K562 (cell line): ENCODE results near the gene OPCML. TPM values are rescaled to one million over a fixed set of nuclear protein-coding genes. Genes with fewer than 3 reads are reported as not detected.

Experiments used
- BCOR ChIP-seq: fragments of 450-650 bp; IDR thresholded peaks from 2 replicates; pipeline ENCODE4 v1.6.1; 2016
- ELF1 ChIP-seq: fragments of 200-800 bp; sonication (Bioruptor generic); IDR thresholded peaks from 2 replicates; pipeline ENCODE4 v1.6.1; 2016; ENCODE audit warnings: missing genetic modification characterization, missing compliant biosample characterization
- NCOA1 ChIP-seq: fragments of 450-650 bp; IDR thresholded peaks from 2 replicates; pipeline ENCODE4 v1.6.1; 2016; ENCODE audit warnings: low read depth
- SMAD1 ChIP-seq: fragments of 150-350 bp; IDR thresholded peaks from 2 replicates; pipeline ENCODE4 v1.6.1; 2014; ENCODE audit warnings: low read length, low read depth; ENCODE audit not compliant: partially characterized antibody
- ZNF239 ChIP-seq: fragments of 250-450 bp; sonication (Bioruptor Pico); IDR thresholded peaks from 2 replicates; pipeline ENCODE4 v1.4.0; 2020; ENCODE audit warnings: mild to moderate bottlenecking
- ZNF263 ChIP-seq: sonication (generic); formaldehyde crosslinking; IDR thresholded peaks from 2 replicates; pipeline ENCODE4 v1.8.0; 2022; ENCODE audit warnings: mild to moderate bottlenecking, missing genetic modification reagents, borderline replicate concordance
- ZNF644 ChIP-seq: fragments of 200-800 bp; sonication (Bioruptor generic); IDR thresholded peaks from 2 replicates; pipeline ENCODE4 v1.6.1; 2016; ENCODE audit warnings: low read depth, missing genetic modification characterization, missing compliant biosample characterization
- polyA plus RNA-seq, 8 experiments: library from polyadenylated mRNA; depleted of rRNA in 4 of 8; stranded (reverse) in 5 of 8; unstranded in 3 of 8; fragments of >200 nt; fragmentation: Nextera tagmentation in 2 of 8; fragmentation: Illumina TruSeq in 1 of 8; extraction: Ambion mirVana in 2 of 8; extraction: Trizol in 1 of 8; gene quantifications; 2 replicates each; pipeline versions ENCODE4 v1.2.1 to v1.2.3, GENCODE V29; 2011 to 2014; ENCODE audit warnings: inconsistent platforms in 1 of 8, missing spikeins in 1 of 8
- total RNA-seq, 7 experiments: library from RNA; depleted of rRNA in 6 of 7; stranded (reverse); fragments of >200 nt in 6 of 7; fragmentation: Illumina TruSeq in 2 of 7; extraction: Trizol in 2 of 7; gene quantifications; 2 replicates each; pipeline versions ENCODE4 v1.2.1 to v1.2.3, GENCODE V29; 2011 to 2021; ENCODE audit warnings: low replicate concordance in 1 of 7
- TF ChIP-seq, protein P1 (sequence below), 2 experiments: fragments of 450-650 bp; IDR thresholded peaks; 2 replicates each; pipeline ENCODE4 v1.6.1; 2016; ENCODE audit warnings: mild to moderate bottlenecking in 2 of 2, borderline replicate concordance in 1 of 2, low read depth in 1 of 2, moderate library complexity in 1 of 2
- TF ChIP-seq, protein P2 (sequence below): sonication (generic); formaldehyde crosslinking; IDR thresholded peaks from 2 replicates; pipeline ENCODE4 v1.8.1; 2023; ENCODE audit warnings: mild to moderate bottlenecking, missing genetic modification reagents, moderate library complexity
- TF ChIP-seq, protein P3 (sequence below): sonication (generic); formaldehyde crosslinking; IDR thresholded peaks from 2 replicates; pipeline ENCODE4 v1.8.1; 2023; ENCODE audit warnings: mild to moderate bottlenecking, missing genetic modification reagents
- TF ChIP-seq, protein P4 (sequence below), 2 experiments: fragments of 150-350 bp in 1 of 2; IDR thresholded peaks; 2 replicates each; pipeline ENCODE4 v1.6.1; 2012 to 2016; ENCODE audit warnings: low read depth in 2 of 2, low read length in 2 of 2, mild to moderate bottlenecking in 1 of 2, moderate library complexity in 1 of 2

Gene OPCML
- total and polyA plus RNA-seq, 9 of the 15 experiments (the other 6 are each of a cell fraction or from before 2014, with no cell fraction given), result not detected

DNA sequence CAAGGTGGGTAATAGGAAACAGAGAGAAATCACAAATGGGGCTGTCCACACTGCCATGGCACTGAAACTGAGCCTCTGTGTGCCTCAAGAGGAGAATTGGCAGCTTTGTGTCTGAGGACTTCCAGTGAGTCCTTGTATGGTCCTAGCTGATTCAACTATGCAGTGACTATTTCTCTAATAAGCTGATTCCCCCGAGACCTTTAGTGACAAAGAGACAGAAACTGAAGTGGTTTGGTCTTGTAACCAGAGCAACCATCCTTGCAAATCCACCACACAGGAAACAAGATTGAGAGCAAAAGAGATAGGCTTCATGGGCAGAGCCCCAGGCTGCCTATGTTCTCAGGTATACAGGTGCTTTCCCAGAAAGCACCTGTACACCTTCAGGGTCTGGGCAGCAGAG lies 1123.4 kb downstream of the OPCML start (continued):
- TF ChIP-seq, protein P1, sequence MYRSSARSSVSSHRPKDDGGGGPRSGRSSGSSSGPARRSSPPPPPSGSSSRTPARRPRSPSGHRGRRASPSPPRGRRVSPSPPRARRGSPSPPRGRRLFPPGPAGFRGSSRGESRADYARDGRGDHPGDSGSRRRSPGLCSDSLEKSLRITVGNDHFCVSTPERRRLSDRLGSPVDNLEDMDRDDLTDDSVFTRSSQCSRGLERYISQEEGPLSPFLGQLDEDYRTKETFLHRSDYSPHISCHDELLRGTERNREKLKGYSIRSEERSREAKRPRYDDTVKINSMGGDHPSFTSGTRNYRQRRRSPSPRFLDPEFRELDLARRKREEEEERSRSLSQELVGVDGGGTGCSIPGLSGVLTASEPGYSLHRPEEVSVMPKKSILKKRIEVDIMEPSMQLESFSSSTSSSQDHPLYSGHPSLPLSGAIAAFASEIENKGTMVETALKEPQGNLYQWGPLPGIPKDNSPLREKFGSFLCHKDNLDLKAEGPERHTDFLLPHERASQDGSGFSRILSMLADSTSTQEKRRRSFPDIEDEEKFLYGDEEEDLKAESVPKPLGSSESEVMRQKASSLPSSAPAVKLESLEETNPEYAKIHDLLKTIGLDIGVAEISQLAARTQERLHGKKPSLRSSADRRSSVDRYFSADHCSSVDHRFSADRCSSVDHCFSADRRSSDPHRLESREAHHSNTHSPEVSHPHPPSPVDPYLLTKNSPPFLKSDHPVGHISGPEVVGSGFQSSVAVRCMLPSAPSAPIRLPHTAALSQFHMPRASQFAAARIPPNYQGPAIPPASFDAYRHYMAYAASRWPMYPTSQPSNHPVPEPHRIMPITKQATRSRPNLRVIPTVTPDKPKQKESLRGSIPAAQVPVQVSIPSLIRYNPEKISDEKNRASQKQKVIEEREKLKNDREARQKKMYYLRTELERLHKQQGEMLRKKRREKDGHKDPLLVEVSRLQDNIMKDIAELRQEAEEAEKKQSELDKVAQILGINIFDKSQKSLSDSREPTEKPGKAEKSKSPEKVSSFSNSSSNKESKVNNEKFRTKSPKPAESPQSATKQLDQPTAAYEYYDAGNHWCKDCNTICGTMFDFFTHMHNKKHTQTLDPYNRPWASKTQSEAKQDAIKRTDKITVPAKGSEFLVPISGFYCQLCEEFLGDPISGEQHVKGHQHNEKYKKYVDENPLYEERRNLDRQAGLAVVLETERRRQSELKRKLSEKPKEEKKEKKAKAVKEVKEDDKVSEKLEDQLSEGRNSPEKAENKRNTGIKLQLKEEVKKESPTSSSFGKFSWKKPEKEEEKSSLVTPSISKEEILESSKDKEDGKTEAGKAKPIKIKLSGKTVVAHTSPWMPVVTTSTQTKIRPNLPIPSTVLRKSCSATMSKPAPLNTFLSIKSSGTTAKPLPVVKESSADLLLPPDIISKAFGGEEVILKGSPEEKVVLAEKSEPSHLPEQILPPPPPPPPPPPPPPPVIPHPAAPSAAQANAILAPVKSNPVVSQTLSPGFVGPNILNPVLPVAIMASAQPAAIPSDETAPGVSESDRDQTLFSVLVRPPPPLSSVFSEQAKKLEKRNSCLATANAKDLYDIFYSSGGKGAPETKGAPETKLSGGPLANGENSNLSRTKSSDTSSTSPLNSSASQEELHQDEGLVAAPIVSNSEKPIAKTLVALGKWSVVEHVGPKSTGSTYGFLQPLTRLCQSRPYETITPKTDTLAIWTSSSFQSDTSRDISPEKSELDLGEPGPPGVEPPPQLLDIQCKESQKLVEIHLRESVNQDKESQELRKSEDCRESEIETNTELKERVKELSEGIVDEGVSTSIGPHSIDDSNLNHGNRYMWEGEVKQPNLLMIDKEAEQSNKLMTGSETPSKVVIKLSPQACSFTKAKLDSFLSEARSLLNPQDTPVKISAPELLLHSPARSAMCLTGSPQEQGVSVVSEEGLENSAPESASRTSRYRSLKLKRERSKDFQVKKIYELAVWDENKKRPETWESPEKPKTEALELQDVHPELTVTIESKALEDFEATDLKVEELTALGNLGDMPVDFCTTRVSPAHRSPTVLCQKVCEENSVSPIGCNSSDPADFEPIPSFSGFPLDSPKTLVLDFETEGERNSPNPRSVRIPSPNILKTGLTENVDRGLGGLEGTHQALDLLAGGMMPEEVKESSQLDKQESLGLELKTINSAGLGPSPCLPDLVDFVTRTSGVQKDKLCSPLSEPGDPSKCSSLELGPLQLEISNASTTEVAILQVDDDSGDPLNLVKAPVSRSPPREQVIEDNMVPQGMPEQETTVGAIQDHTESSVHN (IDR thresholded peaks at IDR 0.05; ENCODE audit: borderline replicate concordance in 1 of 2, low read depth in 1 of 2), result no peak
- TF ChIP-seq ZNF263 (no peak), BCOR (no peak), NCOA1 (no peak), ZNF239 (CRISPR knock-in tag) (no peak), SMAD1 (no peak), ELF1 (no peak), ZNF644 (no peak)
- TF ChIP-seq, protein P2, sequence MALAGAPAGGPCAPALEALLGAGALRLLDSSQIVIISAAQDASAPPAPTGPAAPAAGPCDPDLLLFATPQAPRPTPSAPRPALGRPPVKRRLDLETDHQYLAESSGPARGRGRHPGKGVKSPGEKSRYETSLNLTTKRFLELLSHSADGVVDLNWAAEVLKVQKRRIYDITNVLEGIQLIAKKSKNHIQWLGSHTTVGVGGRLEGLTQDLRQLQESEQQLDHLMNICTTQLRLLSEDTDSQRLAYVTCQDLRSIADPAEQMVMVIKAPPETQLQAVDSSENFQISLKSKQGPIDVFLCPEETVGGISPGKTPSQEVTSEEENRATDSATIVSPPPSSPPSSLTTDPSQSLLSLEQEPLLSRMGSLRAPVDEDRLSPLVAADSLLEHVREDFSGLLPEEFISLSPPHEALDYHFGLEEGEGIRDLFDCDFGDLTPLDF (CRISPR knock-in tag), result no peak
- TF ChIP-seq, protein P3, sequence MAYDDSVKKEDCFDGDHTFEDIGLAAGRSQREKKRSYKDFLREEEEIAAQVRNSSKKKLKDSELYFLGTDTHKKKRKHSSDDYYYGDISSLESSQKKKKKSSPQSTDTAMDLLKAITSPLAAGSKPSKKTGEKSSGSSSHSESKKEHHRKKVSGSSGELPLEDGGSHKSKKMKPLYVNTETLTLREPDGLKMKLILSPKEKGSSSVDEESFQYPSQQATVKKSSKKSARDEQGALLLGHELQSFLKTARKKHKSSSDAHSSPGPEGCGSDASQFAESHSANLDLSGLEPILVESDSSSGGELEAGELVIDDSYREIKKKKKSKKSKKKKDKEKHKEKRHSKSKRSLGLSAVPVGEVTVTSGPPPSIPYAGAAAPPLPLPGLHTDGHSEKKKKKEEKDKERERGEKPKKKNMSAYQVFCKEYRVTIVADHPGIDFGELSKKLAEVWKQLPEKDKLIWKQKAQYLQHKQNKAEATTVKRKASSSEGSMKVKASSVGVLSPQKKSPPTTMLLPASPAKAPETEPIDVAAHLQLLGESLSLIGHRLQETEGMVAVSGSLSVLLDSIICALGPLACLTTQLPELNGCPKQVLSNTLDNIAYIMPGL (CRISPR knock-in tag), result no peak
- TF ChIP-seq, protein P4, sequence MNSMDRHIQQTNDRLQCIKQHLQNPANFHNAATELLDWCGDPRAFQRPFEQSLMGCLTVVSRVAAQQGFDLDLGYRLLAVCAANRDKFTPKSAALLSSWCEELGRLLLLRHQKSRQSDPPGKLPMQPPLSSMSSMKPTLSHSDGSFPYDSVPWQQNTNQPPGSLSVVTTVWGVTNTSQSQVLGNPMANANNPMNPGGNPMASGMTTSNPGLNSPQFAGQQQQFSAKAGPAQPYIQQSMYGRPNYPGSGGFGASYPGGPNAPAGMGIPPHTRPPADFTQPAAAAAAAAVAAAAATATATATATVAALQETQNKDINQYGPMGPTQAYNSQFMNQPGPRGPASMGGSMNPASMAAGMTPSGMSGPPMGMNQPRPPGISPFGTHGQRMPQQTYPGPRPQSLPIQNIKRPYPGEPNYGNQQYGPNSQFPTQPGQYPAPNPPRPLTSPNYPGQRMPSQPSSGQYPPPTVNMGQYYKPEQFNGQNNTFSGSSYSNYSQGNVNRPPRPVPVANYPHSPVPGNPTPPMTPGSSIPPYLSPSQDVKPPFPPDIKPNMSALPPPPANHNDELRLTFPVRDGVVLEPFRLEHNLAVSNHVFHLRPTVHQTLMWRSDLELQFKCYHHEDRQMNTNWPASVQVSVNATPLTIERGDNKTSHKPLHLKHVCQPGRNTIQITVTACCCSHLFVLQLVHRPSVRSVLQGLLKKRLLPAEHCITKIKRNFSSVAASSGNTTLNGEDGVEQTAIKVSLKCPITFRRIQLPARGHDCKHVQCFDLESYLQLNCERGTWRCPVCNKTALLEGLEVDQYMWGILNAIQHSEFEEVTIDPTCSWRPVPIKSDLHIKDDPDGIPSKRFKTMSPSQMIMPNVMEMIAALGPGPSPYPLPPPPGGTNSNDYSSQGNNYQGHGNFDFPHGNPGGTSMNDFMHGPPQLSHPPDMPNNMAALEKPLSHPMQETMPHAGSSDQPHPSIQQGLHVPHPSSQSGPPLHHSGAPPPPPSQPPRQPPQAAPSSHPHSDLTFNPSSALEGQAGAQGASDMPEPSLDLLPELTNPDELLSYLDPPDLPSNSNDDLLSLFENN (IDR thresholded peaks at IDR 0.05; ENCODE audit: low read depth in 2 of 2, low read length in 2 of 2), result no peak
